Thyroid gland (tissue), 4 donors: Measurements from ENCODE around the gene KRT73.

Source experiments
- POLR2A ChIP-seq, 2 donors: fragments of 450-650 bp; IDR thresholded peaks; one replicate each; pipeline ENCODE4 v1.6.1; 2017; ENCODE audit warnings: antibody characterized with exemption in 2 of 2, mild to moderate bottlenecking in 2 of 2, moderate library complexity in 1 of 2
- TF ChIP-seq, protein P1 (sequence below), 6 experiments: fragments of 200-600 bp in 3 of 6; fragments of 450-650 bp in 3 of 6; sonication (generic) in 3 of 6; IDR thresholded peaks; one replicate each; pipeline ENCODE4 v1.5.1; 2016 to 2019; ENCODE audit warnings: antibody characterized with exemption in 6 of 6, mild to moderate bottlenecking in 2 of 6, inconsistent platforms in 1 of 6, moderate library complexity in 1 of 6

DNA sequence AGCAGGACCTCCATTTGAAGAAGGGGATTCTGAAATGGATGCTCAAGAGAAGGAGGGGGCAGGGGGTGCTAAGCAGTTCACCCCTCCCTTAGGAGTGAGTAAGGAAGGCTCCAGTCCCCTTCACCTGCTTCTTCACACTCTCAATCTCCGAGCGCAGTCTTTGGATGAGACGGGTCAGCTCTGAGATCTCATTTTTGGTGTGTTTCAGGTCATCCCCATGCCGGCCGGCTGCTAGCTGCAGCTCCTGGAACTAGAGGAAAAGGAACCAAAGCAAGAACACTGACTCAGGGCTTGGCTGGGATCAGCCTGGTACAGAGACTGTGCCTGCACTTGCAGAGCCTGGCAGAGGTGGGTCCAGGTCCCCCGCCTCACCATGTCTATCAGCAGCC lies 7.3 kb downstream of the KRT73 start:
- TF ChIP-seq, protein P1, sequence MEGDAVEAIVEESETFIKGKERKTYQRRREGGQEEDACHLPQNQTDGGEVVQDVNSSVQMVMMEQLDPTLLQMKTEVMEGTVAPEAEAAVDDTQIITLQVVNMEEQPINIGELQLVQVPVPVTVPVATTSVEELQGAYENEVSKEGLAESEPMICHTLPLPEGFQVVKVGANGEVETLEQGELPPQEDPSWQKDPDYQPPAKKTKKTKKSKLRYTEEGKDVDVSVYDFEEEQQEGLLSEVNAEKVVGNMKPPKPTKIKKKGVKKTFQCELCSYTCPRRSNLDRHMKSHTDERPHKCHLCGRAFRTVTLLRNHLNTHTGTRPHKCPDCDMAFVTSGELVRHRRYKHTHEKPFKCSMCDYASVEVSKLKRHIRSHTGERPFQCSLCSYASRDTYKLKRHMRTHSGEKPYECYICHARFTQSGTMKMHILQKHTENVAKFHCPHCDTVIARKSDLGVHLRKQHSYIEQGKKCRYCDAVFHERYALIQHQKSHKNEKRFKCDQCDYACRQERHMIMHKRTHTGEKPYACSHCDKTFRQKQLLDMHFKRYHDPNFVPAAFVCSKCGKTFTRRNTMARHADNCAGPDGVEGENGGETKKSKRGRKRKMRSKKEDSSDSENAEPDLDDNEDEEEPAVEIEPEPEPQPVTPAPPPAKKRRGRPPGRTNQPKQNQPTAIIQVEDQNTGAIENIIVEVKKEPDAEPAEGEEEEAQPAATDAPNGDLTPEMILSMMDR (IDR thresholded peaks at IDR 0.05) = no peak
- no peak for TF ChIP-seq POLR2A (IDR thresholded peaks at IDR 0.05)
